Bone marrow (tissue), 2 donors: ENCODE results near the gene RHOT1.
"Not testable (repeated sequence)": the region's sequence is repeated elsewhere in the genome, so short reads cannot be mapped to it uniquely, and the experiment has no call there.

ENCODE experiments used
- DNase-seq, 2 donors: peaks; one replicate each; lab custom pipeline; 2025; lab: John Stamatoyannopoulos, UW

RHOT1 gene

DNA sequence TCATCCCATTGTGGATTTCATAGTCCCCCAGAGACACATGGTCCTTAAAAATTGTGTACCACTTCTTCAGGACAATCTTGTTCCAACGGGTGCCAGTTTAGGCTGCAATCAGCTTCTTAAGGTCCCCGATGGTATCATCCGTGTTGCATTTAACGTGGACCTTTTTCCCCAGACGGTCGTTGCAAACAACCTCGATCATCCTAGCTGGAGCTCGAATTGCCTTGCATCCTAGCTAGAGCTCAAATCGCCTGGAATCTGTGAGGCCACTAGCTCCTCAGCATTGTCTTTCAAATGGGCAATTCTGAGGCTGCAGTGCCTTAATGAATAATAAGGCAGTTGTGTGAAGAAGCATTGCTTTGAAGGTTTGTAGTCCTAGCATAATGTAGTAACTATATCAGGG, 85.6 kb downstream of the RHOT1 start:
- DNase-seq = no peak

DNA sequence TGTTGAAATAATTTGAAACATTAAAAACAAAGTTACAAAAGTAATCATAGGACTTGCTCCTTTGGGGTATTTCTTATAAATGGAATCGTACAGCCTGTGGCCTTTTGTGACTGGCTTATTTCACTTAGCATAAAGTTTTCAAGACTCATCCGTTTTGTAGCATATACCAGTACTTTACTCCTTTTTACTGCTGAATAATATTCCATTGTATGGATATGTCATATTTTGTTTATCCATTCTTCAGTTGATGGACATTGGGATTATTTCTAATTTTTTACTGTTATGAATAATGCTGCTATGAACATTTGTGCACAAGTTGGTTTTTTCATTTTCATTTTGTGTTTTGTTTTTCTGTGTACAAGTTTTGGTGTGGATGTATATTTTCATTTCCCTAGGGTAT, 93.3 kb downstream of the RHOT1 start:
- DNase-seq = no peak

DNA sequence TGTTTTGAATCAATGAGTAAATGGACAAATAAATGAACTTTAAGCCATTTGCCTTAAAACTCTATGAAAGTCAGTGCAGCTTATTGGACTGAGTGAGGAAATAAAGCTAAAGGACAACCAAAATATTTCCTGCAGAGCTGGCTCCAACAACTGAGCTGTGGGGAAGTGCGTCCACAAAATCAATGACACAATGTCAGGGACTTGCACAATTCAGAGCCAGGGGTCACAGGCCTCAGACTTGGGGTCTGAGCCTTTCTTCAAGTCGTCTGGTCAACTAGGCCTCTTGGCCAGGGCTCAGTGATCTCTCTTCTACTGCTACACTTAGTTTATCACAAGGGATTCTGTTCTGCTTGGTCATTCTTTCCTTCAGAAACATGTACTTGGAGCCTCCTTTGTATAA, 97.2 kb downstream of the RHOT1 start:
- no peak for DNase-seq

DNA sequence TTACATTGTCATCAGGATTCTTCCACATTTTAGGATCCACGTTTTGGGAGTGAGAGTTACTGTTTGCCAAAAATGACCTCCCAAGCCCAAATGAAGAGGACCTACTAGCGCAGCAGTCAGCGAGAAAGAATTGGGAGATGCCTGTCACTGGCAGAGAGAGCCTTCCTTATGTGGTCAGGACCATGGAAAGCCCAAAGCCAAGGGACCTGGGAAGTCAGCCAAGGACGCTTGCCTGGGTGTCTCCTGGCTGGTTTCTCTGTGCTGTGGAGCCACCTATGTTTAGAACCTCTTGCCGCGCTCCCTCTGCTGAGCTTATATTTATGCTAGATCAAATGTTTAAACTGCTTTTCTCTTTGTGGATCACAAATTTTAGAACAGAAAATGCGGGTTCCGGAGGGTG, 98.4 kb downstream of the RHOT1 start:
- DNase-seq = no peak

DNA sequence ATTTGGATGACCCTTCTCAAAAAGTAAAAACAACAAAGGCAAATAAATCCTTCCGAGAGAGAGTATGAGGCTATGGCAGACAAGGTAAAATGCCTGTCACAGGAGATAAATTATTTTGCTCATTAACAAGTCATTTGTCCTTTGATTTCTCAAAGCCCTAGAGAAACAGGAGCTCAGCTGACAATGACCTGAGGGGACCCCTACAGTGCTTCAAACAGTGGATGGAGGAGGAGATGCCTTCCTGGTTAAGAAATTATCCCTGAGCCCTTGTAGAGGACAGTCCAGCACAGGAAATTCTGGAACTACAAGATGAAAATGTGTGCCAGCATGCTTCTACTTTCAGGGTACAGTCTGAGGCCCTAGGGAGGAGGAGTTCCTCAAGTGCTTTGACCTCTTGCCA, 99.3 kb downstream of the RHOT1 start:
- DNase-seq = no peak

DNA sequence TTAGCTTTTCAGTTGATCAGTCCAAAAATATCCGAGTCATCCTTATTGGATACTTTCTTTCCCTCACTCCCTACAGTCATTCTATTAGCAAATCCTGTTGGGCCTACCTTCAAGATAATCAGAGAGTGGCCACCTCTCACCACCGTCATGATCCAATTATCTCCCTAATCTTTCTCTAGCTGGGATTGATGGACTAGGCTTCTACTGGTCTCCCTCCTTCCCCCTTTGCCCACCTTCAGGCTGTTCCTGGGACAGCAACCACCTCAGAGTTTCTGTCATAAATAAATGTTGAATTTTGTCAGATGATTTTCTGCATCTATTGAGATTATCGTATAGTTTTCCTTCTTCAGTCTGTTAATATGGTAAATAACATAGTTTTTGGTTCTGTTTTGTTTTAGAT, 107.2 kb downstream of the RHOT1 start:
- DNase-seq = no peak

DNA sequence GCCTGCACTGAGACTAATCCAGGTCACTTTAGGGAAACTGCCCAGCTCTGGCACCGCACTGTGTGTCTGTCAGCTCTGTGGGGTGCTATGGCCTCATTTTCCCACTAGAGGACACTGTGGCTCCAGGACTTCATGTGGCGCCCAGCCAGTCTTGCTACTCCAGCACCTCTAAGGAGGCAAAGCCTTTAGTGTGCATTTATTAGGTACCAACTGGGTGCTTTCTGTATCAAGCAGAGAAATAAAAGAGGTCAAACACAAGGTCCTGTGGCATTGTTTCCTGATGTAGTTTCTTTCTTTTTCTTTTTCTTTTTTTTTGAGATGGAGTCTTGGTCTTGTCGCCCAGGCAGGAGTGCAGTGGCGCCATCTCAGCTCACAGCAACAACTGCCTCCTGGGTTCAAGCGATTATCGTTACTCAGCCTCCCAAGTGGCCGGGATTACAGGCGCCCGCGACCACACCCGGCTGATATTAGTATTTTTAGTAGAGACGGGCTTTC, 110.9 kb downstream of the RHOT1 start:
- DNase-seq = peak; percentile 32 to 63

DNA sequence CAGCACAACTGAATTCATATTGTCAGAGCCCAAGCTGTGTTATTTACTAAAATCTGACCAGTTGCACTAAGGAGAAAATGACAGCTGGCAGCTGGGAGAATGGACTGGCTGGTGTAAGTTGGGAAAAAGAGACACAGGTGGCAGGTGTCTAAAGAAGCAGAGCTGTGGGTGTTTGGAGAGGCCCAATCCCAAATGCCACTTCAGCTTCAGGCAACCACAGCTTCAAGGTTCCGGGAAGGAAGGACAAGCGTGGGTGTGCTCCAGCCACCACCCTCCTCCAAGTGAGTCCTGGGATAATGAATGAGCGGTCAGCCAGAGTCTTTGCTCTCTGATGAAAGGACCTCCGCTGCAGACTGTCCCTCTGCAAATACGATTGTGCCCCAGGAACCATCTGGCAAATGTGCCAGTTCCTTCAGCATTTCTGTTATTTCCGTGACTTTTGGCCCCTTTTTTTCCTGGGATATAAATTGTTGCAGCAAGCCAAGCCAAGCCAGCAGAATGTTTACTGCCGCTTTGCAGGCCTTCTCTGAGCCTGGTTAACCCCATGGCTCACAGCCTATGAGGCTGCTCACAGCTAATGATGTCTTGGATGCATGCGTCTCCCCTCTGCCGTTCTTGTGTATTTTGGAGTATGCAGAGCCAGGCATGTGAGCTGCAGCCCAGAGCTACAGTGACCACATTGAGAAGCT, 113.9 kb downstream of the RHOT1 start:
- DNase-seq = no peak

DNA sequence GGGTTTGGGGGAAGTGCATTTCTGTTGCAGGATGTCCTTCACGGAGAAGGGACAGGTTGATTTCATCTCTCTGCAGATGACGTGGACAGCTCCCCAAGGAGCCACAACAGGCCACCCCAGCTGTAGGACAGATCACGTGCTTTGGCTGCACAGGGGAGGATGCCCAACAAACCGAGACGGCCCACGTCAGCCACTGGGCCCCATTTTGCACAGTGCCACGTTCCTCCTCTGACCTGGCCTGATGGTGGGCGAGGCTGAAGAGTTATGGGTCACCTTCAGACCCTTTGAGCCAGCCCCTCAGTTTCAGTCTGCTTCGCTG, 114.4 kb downstream of the RHOT1 start:
- DNase-seq = no peak

DNA sequence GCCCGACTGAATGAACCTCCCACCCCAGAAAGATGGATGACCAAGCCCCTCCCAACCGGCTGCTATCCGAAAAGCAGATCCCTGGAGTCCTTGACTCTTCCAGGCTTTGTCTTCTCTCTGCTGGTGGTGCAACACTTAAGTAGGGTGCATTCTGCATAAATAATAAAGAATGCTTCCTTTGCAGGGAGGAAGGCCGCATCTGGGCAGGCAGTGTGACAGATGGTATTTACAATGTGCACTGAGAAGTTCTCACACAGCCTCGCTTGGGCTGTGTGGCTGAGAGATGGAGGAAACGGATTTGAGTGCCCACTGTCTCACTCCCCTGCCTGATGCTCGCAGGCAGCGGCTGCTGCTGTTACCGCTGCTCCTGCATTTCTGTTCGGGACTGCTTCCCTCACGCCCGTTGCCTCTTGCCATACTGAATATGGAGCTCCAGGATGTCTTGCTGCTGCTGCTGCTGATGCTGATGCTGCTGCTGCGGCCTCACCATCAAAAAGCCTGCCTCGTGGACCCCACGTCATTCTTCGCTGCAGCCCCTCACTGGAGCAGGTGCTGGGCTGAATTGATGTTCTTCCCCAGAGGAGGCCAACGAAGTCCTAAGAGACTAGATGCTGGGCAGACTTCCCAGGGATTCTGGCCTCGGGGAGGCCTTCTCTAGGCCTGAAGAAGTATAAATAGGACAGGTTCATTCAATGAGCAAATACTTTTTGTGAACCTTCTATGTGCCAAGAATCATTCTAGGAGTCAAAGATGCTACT, 116.3 kb downstream of the RHOT1 start:
- DNase-seq = peak in 1 of 2 donors; percentile 46

DNA sequence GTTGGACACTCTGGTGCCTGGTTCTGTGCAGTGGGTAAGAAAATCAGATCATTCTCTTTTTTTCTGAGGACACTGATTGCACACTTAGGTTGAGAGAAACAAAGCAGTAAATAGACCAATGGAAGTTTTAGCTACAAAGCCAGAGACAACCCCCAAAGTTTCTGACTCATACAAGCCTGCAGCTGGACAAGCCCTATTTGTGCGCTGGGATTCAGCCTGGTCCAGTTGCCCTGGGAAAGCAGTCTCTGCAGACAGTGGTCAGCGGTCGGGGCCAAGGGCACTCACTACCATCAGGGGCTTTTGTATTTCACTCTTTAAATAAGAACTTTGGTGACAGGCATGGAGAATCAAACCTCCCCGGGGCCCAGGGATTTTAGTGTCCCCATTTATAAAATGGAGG, 117.3 kb downstream of the RHOT1 start:
- DNase-seq = no peak

DNA sequence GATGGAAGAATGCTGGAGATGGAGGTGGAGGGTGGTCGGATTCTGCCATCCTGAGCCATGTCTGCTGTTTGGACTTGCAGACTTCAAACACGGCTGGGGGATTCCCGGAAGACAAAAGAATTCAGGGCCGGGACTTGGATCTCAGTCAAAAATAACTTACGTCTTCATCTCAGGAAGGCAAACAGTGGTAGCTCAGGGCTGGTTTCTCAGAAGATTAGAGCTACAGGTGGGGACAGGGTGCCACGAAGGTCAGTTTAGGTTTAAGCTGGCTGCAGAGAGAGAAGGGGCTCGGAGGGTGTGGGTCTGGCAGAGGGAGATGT, 119.1 kb downstream of the RHOT1 start:
- no peak for DNase-seq

DNA sequence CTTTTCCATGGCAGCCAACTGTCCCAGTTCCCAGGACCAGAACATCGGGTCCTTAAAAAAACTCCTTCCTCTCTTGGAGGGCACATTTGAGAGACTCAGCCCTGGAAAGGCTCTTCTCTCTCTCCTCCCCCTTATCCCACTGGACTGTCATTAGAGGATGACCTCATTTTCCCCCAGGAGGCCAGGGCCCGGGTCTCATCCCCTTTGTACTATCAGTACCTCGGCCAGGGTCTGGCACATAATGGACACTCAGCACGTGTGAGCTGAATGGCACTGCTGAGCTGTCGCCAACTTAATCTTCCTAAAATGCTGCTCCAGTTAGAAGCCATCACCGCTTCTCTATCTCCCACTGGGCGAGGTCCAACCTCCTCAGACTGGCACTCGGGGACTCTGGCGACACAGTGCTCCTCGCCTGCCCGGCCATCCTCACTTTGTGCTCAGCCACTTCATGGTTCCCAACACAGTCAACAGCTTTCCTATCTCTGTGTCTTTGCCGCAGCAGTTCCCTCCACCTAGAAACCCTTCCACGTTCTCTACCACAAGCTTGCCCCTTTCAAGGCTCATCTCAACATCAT, 119.7 kb downstream of the RHOT1 start:
- DNase-seq = no peak

DNA sequence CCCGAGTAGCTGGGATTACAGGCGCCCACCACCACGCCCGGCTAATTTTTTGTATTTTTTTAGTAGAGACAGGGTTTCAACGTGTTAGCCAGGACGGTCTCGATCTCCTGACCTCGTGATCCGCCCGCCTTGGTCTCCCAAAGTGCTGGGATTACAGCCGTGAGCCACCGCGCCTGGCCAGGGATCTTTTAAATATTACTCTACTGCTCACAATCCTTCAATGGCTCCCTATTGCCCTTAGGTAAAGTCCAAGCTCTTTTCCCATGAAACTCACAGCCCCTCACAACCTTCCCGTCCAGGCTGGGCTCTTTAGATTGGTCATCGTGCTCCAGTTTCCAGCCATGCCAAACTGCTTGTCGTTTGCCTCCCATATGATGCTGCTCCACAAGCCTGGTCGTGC, 121.2 kb downstream of the RHOT1 start:
- DNase-seq = not testable (repeated sequence)

DNA sequence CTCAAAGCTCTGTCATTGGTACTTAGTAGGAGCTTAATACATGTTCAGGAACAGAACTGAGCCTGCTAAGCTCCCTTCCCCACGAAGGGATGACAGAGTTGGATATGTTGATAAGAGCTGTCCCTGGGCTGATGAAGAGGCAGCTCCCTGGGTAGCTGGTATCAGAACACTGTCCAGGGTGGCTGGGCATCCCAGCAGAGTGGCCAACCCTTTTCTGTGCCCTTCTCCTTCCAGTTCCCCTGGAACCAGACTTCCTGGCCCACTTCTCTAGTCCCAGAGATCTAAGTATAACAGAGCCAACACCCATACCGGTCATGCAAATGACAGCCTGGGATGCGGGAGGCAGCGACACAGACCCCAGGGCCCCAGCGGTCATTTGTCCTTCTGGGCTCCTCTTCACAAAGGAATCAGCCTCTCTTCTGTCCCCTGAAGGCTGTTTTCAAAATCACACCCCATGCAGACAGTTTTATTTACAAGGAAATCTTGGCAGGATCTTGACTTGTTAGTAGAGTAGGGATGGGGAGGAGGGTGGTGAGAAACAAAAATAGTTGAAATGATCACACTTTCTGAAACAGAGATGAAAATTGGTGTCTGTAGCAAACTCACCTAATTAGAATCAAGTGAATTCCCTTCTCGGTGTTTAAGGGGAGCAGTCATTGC, 122.0 kb downstream of the RHOT1 start:
- no peak for DNase-seq

DNA sequence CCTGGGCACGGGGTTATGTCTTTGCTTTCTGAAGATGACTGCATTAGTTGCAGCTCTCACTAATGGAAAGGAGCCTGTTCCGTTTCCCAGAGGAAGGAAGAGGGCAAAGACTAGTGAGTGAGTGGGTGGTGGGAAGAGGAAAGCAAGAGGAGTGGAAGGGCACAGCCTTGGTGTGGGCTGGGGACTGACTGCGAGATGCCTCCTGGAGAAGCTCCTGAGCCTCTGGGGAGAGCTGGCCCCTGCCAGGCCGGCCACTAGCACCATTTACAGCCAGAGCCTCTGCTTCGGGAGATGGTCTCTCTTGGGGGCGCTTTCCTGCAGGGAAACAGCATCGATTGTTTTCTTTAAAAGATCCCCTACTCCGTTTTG, 122.5 kb downstream of the RHOT1 start:
- DNase-seq = no peak

DNA sequence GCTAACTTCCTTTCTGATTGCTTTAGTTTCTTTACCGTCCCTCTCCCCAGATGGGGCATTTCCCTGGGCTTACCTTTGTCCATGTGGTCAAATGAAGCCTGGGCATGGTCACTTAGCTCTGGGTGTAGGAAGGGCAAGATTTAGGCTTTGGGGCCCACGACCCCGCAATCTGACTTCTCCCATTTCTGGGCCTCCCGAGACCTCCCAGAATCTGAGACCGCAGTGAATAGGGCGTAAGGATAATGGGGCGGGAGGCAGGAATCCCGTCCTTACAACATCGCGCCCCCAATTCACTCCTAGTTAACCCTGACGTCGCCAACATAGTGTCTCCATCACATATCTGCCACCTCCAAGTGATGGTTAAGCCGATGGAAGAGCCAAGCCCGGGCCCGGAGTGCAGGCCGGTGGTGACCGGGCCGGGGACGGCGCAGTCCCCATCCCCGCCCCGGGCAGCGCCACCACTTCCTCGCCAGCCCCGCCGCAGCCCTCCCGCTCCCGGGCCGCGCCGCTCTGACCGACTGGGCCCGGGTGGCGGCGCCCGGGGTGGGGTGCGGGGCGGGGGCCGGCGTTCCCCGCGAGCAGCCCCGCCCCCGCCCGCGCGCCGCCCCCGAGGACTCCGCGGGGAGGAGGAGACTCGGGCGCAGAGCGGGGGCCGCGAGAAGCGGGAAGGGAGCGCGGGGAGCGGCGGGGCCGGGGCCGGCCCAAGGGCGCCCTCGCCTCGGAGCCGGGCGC, 123.1 kb downstream of the RHOT1 start, which contains the start of gene RHBDL3:
Gene RHBDL3, plus strand, starts transcription at position 641 of the 732 bp plus-strand sequence. CDS start 358 bp downstream, outside the sequence.
- no peak for DNase-seq

DNA sequence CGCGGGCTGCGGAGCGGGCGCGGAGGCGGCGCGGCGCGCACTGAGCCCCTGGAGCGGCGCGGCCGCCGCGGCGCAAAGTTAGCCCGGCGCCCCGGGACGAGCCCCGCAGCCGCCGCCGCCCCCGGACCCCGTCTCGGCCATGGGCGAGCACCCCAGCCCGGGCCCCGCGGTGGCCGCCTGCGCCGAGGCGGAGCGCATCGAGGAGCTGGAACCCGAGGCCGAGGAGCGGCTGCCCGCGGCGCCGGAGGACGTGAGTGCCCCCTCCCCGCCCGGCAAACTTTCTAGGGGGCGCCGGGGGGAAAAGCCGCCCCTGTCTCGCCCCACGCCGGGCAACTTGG, 123.7 kb downstream of the RHOT1 start:
- DNase-seq = no peak

DNA sequence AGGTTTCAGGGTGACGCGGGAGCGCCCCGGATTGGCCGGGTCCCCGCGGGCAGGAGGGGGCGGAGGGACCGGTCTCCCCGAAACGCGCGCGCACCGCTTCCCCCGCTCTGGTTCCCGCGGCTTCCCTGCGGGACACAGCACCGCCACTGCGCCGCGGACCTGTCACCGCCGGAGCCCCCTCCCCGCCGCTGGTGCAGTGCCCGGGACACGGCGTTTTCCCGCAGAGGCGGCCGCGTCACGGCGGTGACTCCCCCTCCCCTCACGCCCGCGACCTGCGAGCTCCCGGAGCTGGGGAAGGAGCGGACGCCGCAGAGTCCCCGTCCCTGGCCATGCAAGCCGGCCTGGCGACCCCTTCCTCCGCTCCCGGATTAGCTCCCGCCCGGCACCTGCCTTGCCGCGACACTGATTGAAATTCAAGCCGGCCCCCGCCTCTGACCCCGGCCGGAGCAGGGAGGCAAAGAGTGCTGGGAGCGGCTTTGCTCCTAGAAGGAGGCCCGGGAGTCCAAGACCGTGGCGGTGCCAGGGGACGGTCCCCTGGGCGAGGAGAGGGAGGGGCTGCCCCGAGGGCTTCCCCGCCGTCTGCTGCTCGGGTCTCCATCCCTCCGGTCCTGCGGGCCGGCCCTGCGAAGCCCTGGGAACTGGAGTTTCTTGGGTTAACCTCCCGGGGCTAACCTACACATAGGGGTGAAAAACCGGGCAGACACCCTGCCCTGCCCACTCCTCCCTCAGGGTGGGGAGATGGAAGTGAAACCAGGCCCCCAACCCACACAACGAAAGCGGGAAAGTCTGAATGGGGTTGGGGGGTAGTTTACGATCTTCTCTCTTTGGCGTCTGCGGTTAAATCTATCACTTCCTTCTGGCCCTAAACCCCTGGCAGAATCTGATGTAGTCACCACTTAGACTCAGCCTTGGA, 124.3 kb downstream of the RHOT1 start:
- DNase-seq = no peak

DNA sequence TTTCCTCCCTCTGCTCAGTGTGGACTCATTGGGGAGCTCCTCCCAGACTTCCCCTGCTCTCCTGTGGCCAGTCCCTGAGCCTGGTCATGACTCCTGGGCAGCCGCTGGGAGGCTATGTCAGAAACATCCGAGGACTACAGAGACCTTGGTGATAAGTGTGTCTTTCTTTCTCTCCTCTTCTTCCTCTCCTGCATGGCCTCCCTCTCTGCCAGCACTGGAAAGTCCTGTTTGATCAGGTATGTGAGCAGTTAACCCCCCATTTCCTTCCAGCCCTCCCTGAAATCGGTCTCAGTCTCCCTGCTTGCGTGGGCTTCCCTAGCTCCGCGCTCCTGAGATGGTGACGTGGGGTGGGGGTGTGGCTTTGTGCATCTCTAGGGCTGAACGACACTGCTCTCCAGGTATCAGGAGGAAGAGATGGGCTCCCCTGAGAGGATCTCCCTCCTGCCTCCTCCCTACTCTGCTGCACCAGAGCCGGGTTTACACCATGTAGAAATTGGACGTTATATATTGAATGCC, 125.4 kb downstream of the RHOT1 start:
- no peak for DNase-seq

DNA sequence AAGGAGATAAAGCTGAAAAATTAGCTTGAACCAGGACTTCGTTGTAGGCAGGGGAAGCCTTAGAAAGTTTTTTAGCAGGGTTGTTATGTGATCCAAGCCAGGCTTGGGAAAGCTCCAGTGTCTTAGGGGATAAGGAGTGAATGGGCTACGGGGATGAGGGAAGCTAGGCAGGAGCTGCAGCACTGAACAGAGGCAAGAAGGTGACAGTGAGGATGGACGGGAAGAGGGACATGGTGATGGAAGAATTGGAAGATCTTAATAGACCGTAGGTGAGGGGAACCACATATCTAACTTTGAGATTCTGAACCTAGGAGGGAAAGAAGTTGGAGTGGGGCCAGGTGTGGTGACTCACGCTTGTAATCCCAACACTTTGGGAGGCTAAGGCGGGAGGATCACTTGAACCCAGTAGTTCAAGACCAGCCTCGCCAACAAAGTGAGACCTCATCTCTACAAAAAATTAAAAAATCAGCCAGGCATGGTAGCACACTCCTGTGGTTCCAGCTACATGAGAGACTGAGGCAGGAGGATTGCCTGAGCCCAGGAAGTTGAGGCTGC, 126.5 kb downstream of the RHOT1 start:
- DNase-seq = no peak
